Subcutaneous abdominal adipose tissue (tissue), 5 donors: ENCODE measurements around the gene PTBP2.
A peak's percentile ranks its signal among the peaks of the same experiment; 100 is the strongest.

Experiments
- H3K27ac ChIP-seq: one replicate; pipeline ENCODE4 v1.7.0; 2013; ENCODE audit warnings: low read depth, mild to moderate bottlenecking, inconsistent platforms, low read length, moderate library complexity
- H3K27me3 ChIP-seq, 5 donors: one replicate each; pipeline ENCODE4 v1.7.0; 2013; ENCODE audit warnings: low read length in 5 of 5, inconsistent platforms in 1 of 5; ENCODE audit not compliant: control insufficient read depth in 5 of 5, insufficient read depth in 4 of 5
- H3K36me3 ChIP-seq, 5 donors: one replicate each; pipeline ENCODE4 v1.7.0; 2013; ENCODE audit warnings: low read length in 5 of 5; ENCODE audit not compliant: control insufficient read depth in 5 of 5, insufficient read depth in 5 of 5
- H3K4me1 ChIP-seq, 5 donors: one replicate each; pipeline ENCODE4 v1.7.0; 2013; ENCODE audit warnings: low read length in 5 of 5, mild to moderate bottlenecking in 3 of 5, moderate library complexity in 1 of 5; ENCODE audit not compliant: control insufficient read depth in 5 of 5, insufficient read depth in 5 of 5
- H3K4me3 ChIP-seq, 5 donors: one replicate each; pipeline ENCODE4 v1.7.0; 2013; ENCODE audit warnings: low read length in 5 of 5, low read depth in 1 of 5
- H3K9ac ChIP-seq, 5 donors: one replicate each; pipeline ENCODE4 v1.7.0; 2013; ENCODE audit warnings: low read length in 5 of 5, mild to moderate bottlenecking in 4 of 5, moderate library complexity in 3 of 5
- H3K9me3 ChIP-seq, 5 donors: one replicate each; pipeline ENCODE4 v1.7.0; 2013; ENCODE audit warnings: low read length in 5 of 5; ENCODE audit not compliant: control insufficient read depth in 5 of 5
- donor health status: healthy.
- donor health status: healthy.
- donor health status: healthy.
- donor health status: healthy.
- donor health status: healthy.

The PTBP2 gene

GRCh38 chr1:96840396-96840795 is 118.8 kb downstream of the PTBP2 start:
- Histone ChIP-seq H3K9ac (no peak overlapping the region), H3K27ac (no peak overlapping the region), H3K4me1 (peaks cover 2 to 24% (median 20%) of the 10 kb centered on the region in 5 donors), H3K36me3 (no peaks in the 10 kb centered on the region), H3K9me3 (no peaks in the 10 kb centered on the region), H3K4me3 (no peak overlapping the region), H3K27me3 (no peaks in the 10 kb centered on the region)

- H3K27ac ChIP-seq, result no peak overlapping the region
- no peaks in the 10 kb centered on the region for H3K36me3 ChIP-seq
- H3K9ac ChIP-seq, result no peak overlapping the region
- no peak overlapping the region for H3K4me3 ChIP-seq
- H3K9me3 ChIP-seq, result no peaks in the 10 kb centered on the region
- H3K4me1 ChIP-seq, result peaks cover 2 to 19% (median 14%) of the 10 kb centered on the region in 5 donors
- H3K27me3 ChIP-seq, result no peaks in the 10 kb centered on the region
These were observed 120.6 kb downstream of the PTBP2 start for GRCh38 chr1:96842215-96842614.

DNA sequence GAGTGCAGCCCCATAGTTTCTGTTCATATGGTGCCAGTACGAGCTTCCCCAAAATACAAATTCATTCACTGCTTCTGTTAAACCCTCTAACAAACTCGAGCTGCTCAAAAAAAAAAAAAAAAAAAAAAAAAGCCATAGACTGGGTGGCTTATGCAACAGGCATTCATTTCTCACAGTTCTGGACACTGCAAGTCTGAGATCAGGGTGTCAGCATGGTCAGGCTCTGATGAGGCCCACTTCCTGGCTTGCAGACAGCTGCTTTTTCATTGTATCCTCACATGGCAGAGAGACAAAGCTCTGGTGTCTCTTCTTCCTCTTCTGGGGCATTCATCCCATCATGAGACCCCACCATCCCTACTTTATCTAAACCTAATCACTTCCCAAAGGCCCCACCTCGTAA is 121.6 kb downstream of the PTBP2 start:
- Histone ChIP-seq H3K36me3 (no peaks in the 10 kb centered on the region), H3K27ac (no peak overlapping the region), H3K9ac (no peak overlapping the region), H3K4me1 (peaks cover 0 to 9% (median 5%) of the 10 kb centered on the region in 5 donors), H3K27me3 (no peaks in the 10 kb centered on the region), H3K4me3 (no peak overlapping the region), H3K9me3 (no peaks in the 10 kb centered on the region)

GRCh38 chr1:96843601-96844000 is 122.0 kb downstream of the PTBP2 start:
- H3K9me3 ChIP-seq, result no peaks in the 10 kb centered on the region
- no peak overlapping the region for H3K27ac ChIP-seq
- no peaks in the 10 kb centered on the region for H3K36me3 ChIP-seq
- H3K4me1 ChIP-seq, result peaks cover 0 to 7% (median 4%) of the 10 kb centered on the region in 5 donors
- no peak overlapping the region for H3K9ac ChIP-seq
- no peaks in the 10 kb centered on the region for H3K27me3 ChIP-seq
- no peak overlapping the region for H3K4me3 ChIP-seq

GRCh38 chr1:96845464-96845863 is 123.9 kb downstream of the PTBP2 start:
- Histone ChIP-seq H3K4me1 (peaks cover 0 to 7% (median 4%) of the 10 kb centered on the region in 5 donors), H3K4me3 (no peak overlapping the region), H3K9ac (no peak overlapping the region), H3K9me3 (no peaks in the 10 kb centered on the region), H3K27ac (no peak overlapping the region), H3K36me3 (no peaks in the 10 kb centered on the region), H3K27me3 (no peaks in the 10 kb centered on the region)

DNA sequence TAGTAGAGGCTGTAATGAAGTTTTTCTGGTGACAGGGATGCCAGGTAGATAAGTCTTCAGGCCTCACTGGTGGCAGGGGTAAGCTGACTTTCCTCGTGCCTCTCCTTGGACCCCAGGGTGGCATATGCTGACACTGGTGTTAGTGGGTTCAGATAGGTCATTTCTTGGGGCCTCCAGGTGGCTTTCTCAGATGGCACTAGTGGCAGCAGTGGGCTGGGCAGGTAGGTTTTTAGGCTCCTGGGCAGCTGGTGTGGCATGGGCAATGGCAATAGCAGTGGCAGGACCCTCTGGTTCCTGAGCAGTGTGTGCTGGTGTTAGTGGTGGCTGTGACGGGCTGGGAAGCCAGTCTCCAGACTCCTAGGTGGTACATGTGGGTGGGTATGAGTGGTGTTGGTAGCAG is 140.3 kb downstream of the PTBP2 start:
- Histone ChIP-seq H3K27me3 (no peaks in the 10 kb centered on the region), H3K36me3 (no peaks in the 10 kb centered on the region), H3K4me1 (peaks cover 4 to 27% (median 19%) of the 10 kb centered on the region in 5 donors), H3K27ac (no peak overlapping the region), H3K9me3 (peaks cover 0 to 7% (median 3%) of the 10 kb centered on the region in 5 donors), H3K9ac (no peak overlapping the region), H3K4me3 (no peak overlapping the region)

DNA sequence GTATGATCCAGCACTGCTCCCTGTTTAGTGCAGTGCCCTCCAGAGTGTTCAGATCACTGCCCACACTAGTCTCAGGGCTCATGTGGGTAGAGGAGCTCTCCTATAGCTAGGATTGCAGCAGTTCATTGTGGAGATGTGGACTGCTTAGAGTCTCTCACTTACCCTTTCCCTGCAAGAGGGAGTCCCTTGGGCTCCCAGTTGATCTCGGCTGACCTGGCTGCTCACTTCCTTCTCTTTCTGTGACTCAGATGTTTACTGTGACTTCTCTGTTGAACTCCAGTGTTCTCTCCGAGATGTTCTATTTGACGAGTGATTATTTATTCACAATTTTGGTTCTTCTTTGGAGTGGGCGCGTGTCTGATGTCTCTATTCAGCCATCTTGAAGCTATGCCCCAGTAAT is 141.9 kb downstream of the PTBP2 start:
- no peak overlapping the region for H3K9ac ChIP-seq
- H3K9me3 ChIP-seq, result peaks cover 0 to 7% (median 3%) of the 10 kb centered on the region in 5 donors
- peaks cover 4 to 27% (median 19%) of the 10 kb centered on the region in 5 donors for H3K4me1 ChIP-seq
- H3K27me3 ChIP-seq, result no peaks in the 10 kb centered on the region
- H3K4me3 ChIP-seq, result peak overlapping the region in 2 of 5 donors; percentile 7 to 23
- no peak overlapping the region for H3K27ac ChIP-seq
- no peaks in the 10 kb centered on the region for H3K36me3 ChIP-seq
